OCI-LY7 (cell line): ENCODE data around the gene ZNF774.

Experiments used
- EZH2phosphoT487 ChIP-seq: fragments of 200-600 bp; sonication (generic); IDR thresholded peaks from 2 replicates; pipeline ENCODE4 v1.6.1; 2018; ENCODE audit warnings: low read depth, borderline replicate concordance, mild to moderate bottlenecking, mixed run types, antibody characterized with exemption, low read length, moderate library complexity, mixed read lengths
- TF ChIP-seq, protein P1 (sequence below): fragments of 200-600 bp; sonication (generic); conservative IDR thresholded peaks from 2 replicates; pipeline ENCODE4 v1.5.1; 2014; ENCODE audit warnings: mild to moderate bottlenecking, antibody characterized with exemption, low read length, moderate library complexity, mixed read lengths

- TF ChIP-seq, protein P1, sequence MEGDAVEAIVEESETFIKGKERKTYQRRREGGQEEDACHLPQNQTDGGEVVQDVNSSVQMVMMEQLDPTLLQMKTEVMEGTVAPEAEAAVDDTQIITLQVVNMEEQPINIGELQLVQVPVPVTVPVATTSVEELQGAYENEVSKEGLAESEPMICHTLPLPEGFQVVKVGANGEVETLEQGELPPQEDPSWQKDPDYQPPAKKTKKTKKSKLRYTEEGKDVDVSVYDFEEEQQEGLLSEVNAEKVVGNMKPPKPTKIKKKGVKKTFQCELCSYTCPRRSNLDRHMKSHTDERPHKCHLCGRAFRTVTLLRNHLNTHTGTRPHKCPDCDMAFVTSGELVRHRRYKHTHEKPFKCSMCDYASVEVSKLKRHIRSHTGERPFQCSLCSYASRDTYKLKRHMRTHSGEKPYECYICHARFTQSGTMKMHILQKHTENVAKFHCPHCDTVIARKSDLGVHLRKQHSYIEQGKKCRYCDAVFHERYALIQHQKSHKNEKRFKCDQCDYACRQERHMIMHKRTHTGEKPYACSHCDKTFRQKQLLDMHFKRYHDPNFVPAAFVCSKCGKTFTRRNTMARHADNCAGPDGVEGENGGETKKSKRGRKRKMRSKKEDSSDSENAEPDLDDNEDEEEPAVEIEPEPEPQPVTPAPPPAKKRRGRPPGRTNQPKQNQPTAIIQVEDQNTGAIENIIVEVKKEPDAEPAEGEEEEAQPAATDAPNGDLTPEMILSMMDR, result no peak
- TF ChIP-seq EZH2phosphoT487, result no peak
Measured at GRCh38 chr15:90400759-90401314, 48.8 kb downstream of the ZNF774 start.
